ENCODE data around the gene AGR2.

- TF ChIP-seq CTCF (IDR thresholded peaks at IDR 0.05; ENCODE audit: borderline replicate concordance, extremely low read depth, low read length, poor library complexity, severe bottlenecking) (no peak), EZH2 (IDR thresholded peaks at IDR 0.05; ENCODE audit: borderline replicate concordance, low read depth, low read length, severe bottlenecking) (no peak)
Observed at GRCh38 chr7:16773326-16773725, 31.5 kb downstream of the AGR2 start.

All from DND-41 (cell line).